ENCODE data around the gene GAGE12J.
A peak's percentile ranks its signal among the peaks of the same experiment; 100 is the strongest.
"Not testable (repeated sequence)": the region's sequence is repeated elsewhere in the genome, so short reads cannot be mapped to it uniquely, and the experiment has no call there.

The GAGE12J gene, protein sequence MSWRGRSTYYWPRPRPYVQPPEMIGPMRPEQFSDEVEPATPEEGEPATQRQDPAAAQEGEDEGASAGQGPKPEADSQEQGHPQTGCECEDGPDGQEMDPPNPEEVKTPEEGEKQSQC

GRCh38 chrX:49321737-49322136 lies at the start of gene GAGE12J:
GAGE12J (plus strand) TSS chrX:49322037; CDS start chrX:49323194, 1,157 bp downstream.
- DNase-seq (ENCODE audit: low spot score), result not testable (repeated sequence)

DNA sequence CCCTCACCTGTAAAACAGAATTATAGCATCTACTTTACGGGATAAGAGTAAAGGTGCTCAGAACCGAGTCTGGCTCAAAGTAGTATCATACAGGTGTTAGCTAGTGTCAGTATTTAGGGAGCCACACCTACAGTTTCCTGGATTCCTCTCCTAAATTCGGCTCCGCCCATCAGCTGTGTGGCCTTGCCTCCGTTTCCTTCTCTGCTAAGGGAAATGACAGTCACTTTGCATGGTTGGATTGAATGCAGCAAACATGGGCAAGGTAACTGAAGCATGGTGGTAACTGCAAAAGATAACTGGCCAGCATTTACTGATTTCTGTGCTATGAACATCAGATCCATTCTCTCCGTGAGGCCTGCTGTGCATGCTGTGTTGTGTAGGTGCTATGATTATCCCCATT lies 49.4 kb upstream of the GAGE12J start:
- no peak for DNase-seq (ENCODE audit: low spot score)

DNA sequence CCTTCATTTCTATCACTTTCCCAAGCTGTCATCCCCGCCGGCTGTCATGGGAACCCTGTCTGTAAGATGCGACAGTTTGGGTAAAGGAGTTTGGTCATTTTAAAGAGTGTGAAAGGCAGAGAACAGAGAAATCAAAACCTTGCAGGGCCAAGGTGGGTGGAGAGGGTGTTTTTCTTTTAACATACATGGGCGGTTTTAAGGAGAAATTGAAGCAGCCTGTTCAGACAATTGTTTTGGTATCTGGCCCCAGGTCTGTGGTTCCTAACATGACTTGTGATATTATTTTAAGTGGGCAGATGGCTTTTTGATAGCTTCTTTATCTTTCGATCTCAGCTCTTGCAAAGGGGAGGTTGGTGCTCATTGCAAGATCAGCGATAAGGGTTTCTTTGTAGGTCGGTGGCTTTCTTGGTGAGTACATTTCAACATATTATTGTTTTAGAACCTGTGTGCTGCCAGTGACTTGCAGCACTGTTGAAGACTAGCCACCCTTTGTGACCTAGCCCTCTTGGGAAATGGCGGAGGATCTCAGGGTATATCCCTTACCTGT lies 48.6 kb upstream of the GAGE12J start:
- DNase-seq (ENCODE audit: low spot score), result no peak

DNA sequence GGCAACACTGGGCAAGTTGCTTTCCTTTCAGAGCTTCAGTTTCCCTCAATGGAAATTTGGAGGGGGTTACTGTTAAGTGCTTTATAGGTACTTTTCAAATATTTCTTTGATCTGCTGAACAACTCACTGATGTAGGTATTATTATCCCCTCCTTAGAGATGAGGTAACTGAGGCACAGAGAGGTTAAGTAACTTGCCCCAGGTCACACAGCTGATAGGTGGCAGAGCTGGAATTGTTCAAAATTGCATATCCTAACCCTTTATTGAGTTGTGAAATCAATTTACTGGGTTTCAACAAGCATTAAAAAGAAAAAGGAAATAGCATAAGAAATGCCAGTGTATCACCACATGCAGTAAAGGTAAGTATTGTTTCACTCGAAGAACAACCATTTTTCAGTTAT lies 45.6 kb upstream of the GAGE12J start:
- DNase-seq (ENCODE audit: low spot score), result no peak

DNA sequence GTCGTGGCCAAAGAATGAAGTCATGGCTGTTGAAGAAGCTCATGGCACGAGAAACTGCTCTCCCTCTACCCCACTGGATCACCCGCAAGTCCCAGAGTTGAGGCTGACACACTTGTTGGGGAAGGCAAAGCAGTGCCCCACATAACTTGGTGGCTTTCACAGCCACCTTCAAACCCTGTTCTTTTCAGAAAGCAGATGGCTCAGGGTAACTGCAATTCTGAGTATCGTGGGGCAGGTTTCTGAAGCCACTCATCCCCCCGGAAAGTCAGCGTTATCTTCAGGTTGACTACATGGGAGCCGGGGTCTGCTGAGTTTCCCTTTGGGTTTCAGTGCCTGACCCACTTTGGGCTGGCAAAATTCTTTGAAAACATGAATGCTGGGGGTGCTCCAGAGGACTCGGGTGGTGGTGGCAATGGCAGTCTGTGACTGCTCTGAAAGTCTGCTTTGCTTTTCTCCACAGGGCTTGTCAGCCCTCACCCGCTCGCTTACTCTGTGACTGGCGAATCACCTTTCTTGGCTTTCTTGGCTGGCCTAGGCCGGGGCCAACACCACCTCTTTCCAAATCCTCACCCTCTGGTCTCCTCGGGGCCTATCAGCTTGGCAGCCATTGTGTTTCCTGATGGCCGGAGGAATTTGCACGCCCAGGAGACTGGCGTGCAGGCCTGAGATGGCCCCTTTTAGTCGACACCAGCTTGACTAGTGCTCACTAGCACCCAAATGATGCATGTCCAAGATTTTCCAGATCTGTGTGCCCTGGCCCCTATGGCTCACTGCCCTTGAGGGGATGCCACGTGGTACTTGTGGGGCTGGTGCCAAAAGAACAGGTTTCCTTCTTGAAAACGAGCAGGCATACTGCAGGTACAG lies 44.9 kb upstream of the GAGE12J start:
- no peak for DNase-seq (ENCODE audit: low spot score)

GRCh38 chrX:49277535-49277830 lies 44.4 kb upstream of the GAGE12J start:
- DNase-seq (ENCODE audit: low spot score), result no peak

- no peak for DNase-seq (ENCODE audit: low spot score)
Measured at GRCh38 chrX:49278081-49278480, 43.8 kb upstream of the GAGE12J start.

DNA sequence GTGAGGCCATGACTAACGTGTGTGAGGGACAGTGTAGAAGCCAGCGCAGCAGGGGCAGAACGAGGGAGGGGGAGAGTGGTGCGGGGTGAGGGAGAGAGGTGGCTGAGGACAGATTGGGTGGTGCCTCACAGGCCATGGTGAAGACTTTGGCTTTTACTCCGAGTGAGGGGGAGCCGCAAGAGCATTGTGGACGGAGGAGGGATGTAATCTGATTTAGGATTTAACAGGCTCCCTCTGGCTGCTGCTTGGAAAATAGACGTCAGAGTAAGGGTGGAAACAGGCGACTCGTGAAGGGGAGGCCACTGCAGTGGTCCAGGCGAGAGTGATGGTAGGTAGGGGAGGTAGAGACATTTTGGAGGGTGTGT lies 39.2 kb upstream of the GAGE12J start:
- no peak for DNase-seq (ENCODE audit: low spot score)

DNA sequence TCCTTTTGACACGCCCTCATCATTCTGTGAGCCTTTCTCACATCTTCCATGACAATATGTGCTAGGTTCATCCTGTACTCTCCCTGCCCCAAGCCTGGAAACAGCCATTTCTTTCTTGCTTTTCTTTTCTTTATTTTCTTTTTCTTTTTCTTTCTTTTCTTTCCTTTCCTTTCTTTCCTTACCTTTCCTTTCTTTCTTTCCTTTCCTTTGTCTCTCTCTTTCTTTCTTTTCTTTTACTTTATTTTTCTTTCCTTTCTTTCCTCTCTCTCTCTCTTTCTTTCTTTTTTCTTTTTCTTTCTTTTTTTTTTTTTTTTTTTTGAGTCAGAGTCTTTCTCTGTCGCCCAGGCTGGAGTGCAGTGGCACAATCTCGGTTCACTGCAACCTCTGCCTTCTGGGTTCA lies 37.6 kb upstream of the GAGE12J start:
- DNase-seq (ENCODE audit: low spot score), result no peak

DNA sequence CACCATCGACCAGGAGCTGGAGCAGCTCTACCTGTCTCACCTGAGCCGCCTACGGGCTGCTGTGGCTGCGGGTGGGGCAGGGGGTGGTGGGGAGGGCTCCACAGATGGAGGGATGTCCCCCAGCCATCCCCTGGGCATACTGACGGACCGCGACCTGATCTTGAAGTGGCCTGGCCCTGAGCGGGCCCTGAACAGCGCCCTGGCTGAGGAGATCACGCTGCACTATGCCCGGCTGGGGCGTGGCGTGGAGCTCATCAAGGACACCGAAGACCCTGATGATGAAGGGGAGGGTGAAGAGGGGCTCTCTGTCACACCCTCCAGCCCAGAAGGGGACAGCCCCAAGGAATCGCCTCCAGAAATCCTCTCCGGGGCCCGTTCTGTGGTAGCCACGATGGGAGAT lies 35.7 kb upstream of the GAGE12J start:
- DNase-seq (ENCODE audit: low spot score), result no peak

- DNase-seq (ENCODE audit: low spot score), result no peak
Measured at GRCh38 chrX:49286581-49286980, 35.3 kb upstream of the GAGE12J start.

GRCh38 chrX:49287665-49288064 lies 34.2 kb upstream of the GAGE12J start:
- DNase-seq (ENCODE audit: low spot score), result no peak

- no peak for DNase-seq (ENCODE audit: low spot score)
Measured at GRCh38 chrX:49290215-49290614, 31.6 kb upstream of the GAGE12J start.

- peak; percentile 24 for DNase-seq (ENCODE audit: low spot score)
Measured at GRCh38 chrX:49291615-49292337, 30.1 kb upstream of the GAGE12J start.

DNA sequence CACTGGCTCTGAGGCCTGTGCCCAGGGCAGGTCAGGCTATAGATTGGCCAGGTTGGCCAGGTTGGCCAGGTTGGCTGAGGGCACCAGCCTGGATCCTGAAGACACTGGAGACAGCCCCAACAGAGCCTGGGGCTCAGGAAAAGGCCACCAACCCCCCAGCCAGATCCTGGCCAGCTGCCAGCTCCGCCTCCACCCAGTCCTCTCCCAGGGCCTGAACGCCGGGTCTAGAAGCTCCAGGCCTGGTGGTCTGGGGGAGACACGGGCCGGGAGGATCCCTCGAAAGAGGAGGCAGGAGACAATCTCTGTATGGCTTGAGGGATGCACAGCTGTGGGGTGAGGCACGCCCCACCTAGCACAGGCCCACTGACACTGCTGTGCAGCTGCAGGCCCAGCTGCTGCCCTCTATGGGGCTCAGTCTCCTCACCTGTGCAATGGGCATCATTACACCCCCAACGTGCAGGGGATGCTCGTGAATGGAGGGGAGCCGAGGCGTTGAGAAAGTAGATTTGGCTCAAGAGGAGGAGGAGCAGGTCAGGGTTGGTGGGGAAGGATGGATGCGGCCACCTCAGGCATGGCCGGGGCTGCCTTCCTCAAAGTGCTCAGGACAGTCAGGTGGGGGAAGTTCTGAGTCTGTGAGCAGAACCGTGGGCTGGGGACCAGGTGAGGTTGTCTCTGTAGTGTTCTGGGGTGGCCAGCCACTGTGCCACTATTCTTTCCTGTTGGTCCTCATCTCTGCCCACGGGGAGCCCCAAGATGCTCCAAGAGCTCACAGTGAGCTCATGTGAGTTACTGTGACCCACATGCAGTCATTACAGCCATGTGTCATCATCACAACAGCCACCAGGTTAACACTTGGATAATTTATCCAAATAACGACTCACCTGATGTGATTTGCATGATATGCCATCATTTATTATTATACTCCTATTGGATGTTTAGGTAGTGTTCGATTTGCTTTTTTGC lies 29.2 kb upstream of the GAGE12J start:
- no peak for DNase-seq (ENCODE audit: low spot score)

DNA sequence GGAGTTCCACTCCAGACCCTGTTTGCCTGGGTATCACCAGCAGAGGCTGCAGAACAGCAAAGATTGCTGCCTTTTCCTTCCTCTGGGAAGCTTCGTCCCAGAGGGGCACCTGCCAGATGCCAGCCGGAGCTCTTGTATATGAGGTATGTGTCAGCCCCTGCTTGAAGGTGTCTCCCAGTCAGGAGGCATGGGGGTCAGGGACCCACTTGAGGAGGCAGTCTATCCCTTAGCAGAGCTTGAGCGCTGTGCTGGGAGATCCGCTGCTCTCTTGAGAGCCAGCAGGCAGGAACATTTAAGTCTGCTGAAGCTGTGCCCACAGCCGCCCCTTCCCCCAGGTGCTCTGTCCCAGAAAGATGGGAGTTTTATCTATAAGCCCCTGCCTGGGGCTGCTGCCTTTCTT lies 22.5 kb upstream of the GAGE12J start:
- not testable (repeated sequence) for DNase-seq (ENCODE audit: low spot score)

DNA sequence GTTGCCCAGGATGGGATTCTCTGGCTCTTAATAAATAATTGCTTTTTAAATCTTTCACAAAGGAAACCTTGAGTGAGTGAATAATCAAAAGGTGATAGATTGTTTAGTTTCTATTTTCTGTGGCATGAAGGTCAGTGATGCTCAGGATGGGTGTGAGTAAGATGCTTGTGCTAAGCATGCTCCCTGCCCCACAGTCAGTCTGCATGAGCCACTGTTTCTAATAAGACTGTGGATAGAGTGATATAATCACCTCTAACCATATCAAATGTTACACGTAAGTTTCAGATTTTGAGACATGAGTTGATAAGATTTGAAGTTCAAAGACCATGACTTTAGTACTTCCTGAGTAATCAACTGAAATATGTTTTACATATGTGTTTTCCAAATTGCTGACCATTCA lies 21.1 kb upstream of the GAGE12J start:
- no peak for DNase-seq (ENCODE audit: low spot score)

DNA sequence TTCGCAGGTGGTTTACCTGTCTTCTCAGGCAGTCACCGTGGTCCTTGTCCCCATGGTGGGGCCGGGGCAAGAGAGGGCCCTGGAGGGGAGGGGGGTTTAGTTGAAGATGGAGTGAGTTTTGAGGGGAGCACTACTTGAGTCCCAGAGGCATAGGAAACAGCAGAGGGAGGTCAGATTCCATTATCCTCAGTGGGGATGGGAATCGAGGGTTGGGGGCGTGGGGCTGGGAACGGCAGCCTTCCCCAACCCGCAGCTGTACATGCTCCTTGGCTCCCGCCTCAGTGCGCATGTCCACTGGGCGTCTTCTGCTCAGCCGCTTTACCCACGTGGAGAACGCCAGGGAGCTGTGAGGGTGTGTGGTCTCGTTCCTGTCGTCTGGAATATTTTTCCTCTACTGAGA lies 18.5 kb upstream of the GAGE12J start, which contains the start of gene GAGE10:
GAGE10 (plus strand) TSS at position 301 of the 400 bp plus-strand sequence. CDS start 1,214 bp downstream, outside the sequence.
- no peak for DNase-seq (ENCODE audit: low spot score)

DNA sequence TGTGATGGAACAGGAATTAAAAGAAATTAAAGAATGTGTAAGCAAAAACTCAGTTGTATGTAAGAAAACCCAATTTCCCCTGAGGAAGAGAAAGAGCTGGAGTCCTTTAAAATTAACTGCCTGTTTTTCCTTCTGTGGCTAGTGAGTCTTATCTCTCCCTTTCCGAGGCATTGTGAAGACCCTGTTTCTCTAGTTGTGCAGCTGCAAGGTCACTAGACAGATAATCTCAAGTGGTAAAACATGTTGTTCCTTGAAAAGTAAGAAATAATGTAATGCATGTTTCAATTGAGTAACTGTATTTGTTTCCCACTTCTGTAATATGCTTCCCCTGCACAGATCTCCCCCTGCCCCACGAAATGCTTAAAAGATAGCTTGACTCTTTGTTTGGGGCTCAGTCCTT lies 14.1 kb upstream of the GAGE12J start:
- DNase-seq (ENCODE audit: low spot score), result not testable (repeated sequence)

DNA sequence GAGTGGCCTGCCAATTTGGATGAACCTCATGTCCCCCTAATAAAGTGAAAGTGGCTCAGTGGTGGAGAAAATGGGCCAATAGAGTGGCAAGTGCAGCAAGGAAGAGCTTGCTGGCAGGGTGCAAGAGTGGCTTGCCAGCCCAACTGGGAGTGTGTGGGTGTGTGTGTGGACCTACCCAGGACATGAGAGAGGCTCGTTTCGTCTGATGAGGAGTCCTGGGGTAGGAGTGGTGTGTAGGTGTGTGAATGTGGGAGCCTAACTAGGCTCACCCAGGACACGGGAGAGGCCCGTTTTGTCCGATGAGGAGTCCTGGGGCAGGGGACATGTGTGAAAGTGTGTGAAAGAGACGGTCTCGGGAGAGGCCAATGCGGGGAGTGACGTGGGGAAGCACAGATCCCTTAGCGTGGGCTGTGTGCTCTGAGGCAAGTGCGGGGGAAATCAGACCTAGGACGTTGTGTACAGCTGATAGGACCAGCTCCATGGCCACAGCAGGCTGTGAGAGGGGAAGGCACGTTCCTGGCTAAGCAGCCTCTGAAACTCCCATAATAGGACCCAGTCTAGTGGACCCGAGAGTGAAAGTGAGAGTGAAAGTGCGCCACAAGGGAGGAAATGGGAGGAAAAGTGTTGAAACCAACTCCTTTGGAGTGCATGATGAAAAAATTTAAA lies 13.1 kb upstream of the GAGE12J start:
- DNase-seq (ENCODE audit: low spot score), result no peak

- DNase-seq (ENCODE audit: low spot score), result no peak
Measured at GRCh38 chrX:49309401-49309981, 12.3 kb upstream of the GAGE12J start.
